Measurements from ENCODE around the gene FRS3. TPM values are rescaled to one million over a fixed set of nuclear protein-coding genes. Genes with fewer than 3 reads are reported as not detected.

The FRS3 gene
- total and polyA plus RNA-seq, 2 of the 13 experiments (the other 11 are each of a cell fraction or from before 2014, with no cell fraction given) = 3.0 to 7.4 TPM

DNA sequence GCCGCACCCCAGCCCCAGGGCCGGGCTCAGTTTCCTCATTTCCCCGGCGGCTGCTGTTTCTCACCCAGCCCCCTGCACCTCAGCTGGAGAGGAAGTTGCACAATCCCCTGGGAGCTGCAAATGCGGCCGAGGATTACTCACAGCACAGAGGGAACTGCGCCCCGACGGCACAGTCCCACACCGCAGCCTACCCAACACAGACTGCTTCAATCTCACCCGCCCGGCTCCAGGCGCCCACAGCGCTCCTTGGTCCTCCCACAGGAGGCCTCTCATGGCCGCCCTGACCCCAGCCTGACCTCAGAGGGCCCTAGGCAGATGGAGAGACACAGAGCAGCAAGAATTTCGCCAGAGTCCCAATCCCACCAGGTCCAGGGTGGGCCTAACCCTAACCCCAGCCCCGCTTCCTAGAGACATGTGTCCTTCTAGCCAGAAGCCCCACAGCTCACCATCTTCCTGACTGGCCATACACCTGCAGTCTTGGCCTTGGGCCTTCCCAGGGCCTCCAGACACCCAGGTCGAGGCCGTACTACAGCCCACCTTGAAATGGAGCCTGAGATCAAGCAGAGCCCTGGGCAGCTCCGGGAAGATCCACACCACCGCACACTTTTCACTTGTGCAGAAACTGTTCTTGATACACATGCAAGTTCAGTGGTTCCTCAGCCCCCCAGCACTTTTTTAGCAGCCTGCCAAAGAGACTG is 56.0 kb downstream of the FRS3 start (continued):
- TF ChIP-seq, protein P1, sequence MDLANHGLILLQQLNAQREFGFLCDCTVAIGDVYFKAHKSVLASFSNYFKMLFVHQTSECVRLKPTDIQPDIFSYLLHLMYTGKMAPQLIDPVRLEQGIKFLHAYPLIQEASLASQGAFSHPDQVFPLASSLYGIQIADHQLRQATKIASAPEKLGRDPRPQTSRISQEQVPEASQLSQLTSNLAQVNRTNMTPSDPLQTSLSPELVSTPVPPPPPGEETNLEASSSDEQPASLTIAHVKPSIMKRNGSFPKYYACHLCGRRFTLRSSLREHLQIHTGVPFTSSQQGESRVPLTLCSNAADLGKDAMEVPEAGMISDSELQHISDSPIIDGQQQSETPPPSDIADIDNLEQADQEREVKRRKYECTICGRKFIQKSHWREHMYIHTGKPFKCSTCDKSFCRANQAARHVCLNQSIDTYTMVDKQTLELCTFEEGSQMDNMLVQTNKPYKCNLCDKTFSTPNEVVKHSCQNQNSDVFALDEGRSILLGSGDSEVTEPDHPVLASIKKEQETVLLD (CRISPR knock-in tag; IDR thresholded peaks at IDR 0.05; ENCODE audit: low read depth) = no peak
- peak; percentile 23; the same call in 1 of the 2 replicates for TF ChIP-seq ZBTB20 (CRISPR knock-in tag; IDR thresholded peaks at IDR 0.05; ENCODE audit: borderline replicate concordance, low read depth)
- TF ChIP-seq KLF13 (CRISPR knock-in tag; IDR thresholded peaks at IDR 0.05) = no peak
- no peak for TF ChIP-seq WIZ (CRISPR knock-in tag; IDR thresholded peaks at IDR 0.05)
- TF ChIP-seq MED1 (CRISPR knock-in tag; IDR thresholded peaks at IDR 0.05) = peak; percentile 70
- TF ChIP-seq TCF12 (IDR thresholded peaks at IDR 0.05) = no peak
- no peak for TF ChIP-seq TCF12 (CRISPR knock-in tag; IDR thresholded peaks at IDR 0.05)
- TF ChIP-seq SALL1 (CRISPR knock-in tag; IDR thresholded peaks at IDR 0.05) = peak; percentile 74; the same call in 1 of the 2 replicates
- no peak for TF ChIP-seq TBL1XR1 (IDR thresholded peaks at IDR 0.05; ENCODE audit: borderline replicate concordance, low read length, partially characterized antibody)
- peak; percentile 51; the same call in 1 of the 2 replicates for TF ChIP-seq IKZF5 (CRISPR knock-in tag; IDR thresholded peaks at IDR 0.05)
- TF ChIP-seq, protein P2, sequence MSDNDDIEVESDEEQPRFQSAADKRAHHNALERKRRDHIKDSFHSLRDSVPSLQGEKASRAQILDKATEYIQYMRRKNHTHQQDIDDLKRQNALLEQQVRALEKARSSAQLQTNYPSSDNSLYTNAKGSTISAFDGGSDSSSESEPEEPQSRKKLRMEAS (IDR thresholded peaks at IDR 0.05) = peak; percentile 81; the same call in 1 of the 2 replicates
- peak; percentile 44; the same call in 1 of the 2 replicates for TF ChIP-seq SMC3 (IDR thresholded peaks at IDR 0.05; ENCODE audit: low read length)
- no peak for TF ChIP-seq NPAS2 (CRISPR knock-in tag; IDR thresholded peaks at IDR 0.05; ENCODE audit: borderline replicate concordance)
- no peak for TF ChIP-seq FLYWCH1 (CRISPR knock-in tag; IDR thresholded peaks at IDR 0.05)
- no peak for TF ChIP-seq NKX3-1 (CRISPR knock-in tag; IDR thresholded peaks at IDR 0.05)
- no peak for TF ChIP-seq RBAK (CRISPR knock-in tag; IDR thresholded peaks at IDR 0.05)
- TF ChIP-seq GPN1 (CRISPR knock-in tag; IDR thresholded peaks at IDR 0.05; ENCODE audit: borderline replicate concordance) = no peak
- TF ChIP-seq RARG (CRISPR knock-in tag; IDR thresholded peaks at IDR 0.05; ENCODE audit: low read depth) = no peak
- no peak for TF ChIP-seq ZC3H13 (CRISPR knock-in tag; IDR thresholded peaks at IDR 0.05)
- TF ChIP-seq ZNF329 (CRISPR knock-in tag; IDR thresholded peaks at IDR 0.05; ENCODE audit: low read depth) = no peak
- no peak for TF ChIP-seq NCOR1 (IDR thresholded peaks at IDR 0.05; ENCODE audit: borderline replicate concordance, low read length)
- TF ChIP-seq ZNF788 (CRISPR knock-in tag; IDR thresholded peaks at IDR 0.05; ENCODE audit: borderline replicate concordance) = peak; percentile 62; the same call in 1 of the 2 replicates
- TF ChIP-seq, protein P3, sequence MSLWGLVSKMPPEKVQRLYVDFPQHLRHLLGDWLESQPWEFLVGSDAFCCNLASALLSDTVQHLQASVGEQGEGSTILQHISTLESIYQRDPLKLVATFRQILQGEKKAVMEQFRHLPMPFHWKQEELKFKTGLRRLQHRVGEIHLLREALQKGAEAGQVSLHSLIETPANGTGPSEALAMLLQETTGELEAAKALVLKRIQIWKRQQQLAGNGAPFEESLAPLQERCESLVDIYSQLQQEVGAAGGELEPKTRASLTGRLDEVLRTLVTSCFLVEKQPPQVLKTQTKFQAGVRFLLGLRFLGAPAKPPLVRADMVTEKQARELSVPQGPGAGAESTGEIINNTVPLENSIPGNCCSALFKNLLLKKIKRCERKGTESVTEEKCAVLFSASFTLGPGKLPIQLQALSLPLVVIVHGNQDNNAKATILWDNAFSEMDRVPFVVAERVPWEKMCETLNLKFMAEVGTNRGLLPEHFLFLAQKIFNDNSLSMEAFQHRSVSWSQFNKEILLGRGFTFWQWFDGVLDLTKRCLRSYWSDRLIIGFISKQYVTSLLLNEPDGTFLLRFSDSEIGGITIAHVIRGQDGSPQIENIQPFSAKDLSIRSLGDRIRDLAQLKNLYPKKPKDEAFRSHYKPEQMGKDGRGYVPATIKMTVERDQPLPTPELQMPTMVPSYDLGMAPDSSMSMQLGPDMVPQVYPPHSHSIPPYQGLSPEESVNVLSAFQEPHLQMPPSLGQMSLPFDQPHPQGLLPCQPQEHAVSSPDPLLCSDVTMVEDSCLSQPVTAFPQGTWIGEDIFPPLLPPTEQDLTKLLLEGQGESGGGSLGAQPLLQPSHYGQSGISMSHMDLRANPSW (CRISPR knock-in tag; IDR thresholded peaks at IDR 0.05; ENCODE audit: borderline replicate concordance) = no peak
- 0 out of 2 replicates have a peak, but pooled peaks have one; percentile 17 for TF ChIP-seq MIER3 (CRISPR knock-in tag; IDR thresholded peaks at IDR 0.05; ENCODE audit: borderline replicate concordance)
- TF ChIP-seq ZNF17 (CRISPR knock-in tag; IDR thresholded peaks at IDR 0.05) = no peak
- no peak; the same call in 1 of the 2 replicates for TF ChIP-seq NFKB2 (CRISPR knock-in tag; IDR thresholded peaks at IDR 0.05; ENCODE audit: borderline replicate concordance)
